ENCODE measurements around the gene MCM5.

The MCM5 gene

GRCh38 chr22:35369996-35370395, 29.9 kb upstream of the MCM5 start:
- no peak overlapping the region for H3K4me3 ChIP-seq (ENCODE audit: low read depth, low read length)
- no peak for DNase-seq (ENCODE audit: low read depth)
- no peak for TF ChIP-seq CTCF (conservative IDR thresholded peaks at IDR 0.05; ENCODE audit: low read depth, low read length)

- H3K4me3 ChIP-seq (ENCODE audit: low read depth, low read length), result no peak overlapping the region
- DNase-seq (ENCODE audit: low read depth), result no peak
- no peak for TF ChIP-seq CTCF (conservative IDR thresholded peaks at IDR 0.05; ENCODE audit: low read depth, low read length)
Measured at GRCh38 chr22:35373781-35374180, 26.2 kb upstream of the MCM5 start.

- no peak overlapping the region for H3K4me3 ChIP-seq (ENCODE audit: low read depth, low read length)
- no peak for TF ChIP-seq CTCF (conservative IDR thresholded peaks at IDR 0.05; ENCODE audit: low read depth, low read length)
- DNase-seq (ENCODE audit: low read depth), result no peak
Measured at GRCh38 chr22:35375031-35375430, 24.9 kb upstream of the MCM5 start.

GRCh38 chr22:35375526-35375925, 24.4 kb upstream of the MCM5 start:
- no peak for DNase-seq (ENCODE audit: low read depth)
- no peak overlapping the region for H3K4me3 ChIP-seq (ENCODE audit: low read depth, low read length)
- no peak for TF ChIP-seq CTCF (conservative IDR thresholded peaks at IDR 0.05; ENCODE audit: low read depth, low read length)

- H3K4me3 ChIP-seq (ENCODE audit: low read depth, low read length), result no peak overlapping the region
- peak; percentile 99 for DNase-seq (ENCODE audit: low read depth)
- TF ChIP-seq CTCF (conservative IDR thresholded peaks at IDR 0.05; ENCODE audit: low read depth, low read length), result no peak
Measured at GRCh38 chr22:35376728-35377472, 23.0 kb upstream of the MCM5 start.

GRCh38 chr22:35377735-35378134, 22.2 kb upstream of the MCM5 start:
- DNase-seq (ENCODE audit: low read depth), result no peak
- TF ChIP-seq CTCF (conservative IDR thresholded peaks at IDR 0.05; ENCODE audit: low read depth, low read length), result no peak
- H3K4me3 ChIP-seq (ENCODE audit: low read depth, low read length), result no peak overlapping the region

- DNase-seq (ENCODE audit: low read depth), result no peak
- H3K4me3 ChIP-seq (ENCODE audit: low read depth, low read length), result no peak overlapping the region
- no peak for TF ChIP-seq CTCF (conservative IDR thresholded peaks at IDR 0.05; ENCODE audit: low read depth, low read length)
Measured at GRCh38 chr22:35378621-35379020, 21.3 kb upstream of the MCM5 start.
